ENCODE data around the gene MSANTD7.
"Not testable (repeated sequence)": the region's sequence is repeated elsewhere in the genome, so short reads cannot be mapped to it uniquely, and the experiment has no call there.

Gene MSANTD7

DNA sequence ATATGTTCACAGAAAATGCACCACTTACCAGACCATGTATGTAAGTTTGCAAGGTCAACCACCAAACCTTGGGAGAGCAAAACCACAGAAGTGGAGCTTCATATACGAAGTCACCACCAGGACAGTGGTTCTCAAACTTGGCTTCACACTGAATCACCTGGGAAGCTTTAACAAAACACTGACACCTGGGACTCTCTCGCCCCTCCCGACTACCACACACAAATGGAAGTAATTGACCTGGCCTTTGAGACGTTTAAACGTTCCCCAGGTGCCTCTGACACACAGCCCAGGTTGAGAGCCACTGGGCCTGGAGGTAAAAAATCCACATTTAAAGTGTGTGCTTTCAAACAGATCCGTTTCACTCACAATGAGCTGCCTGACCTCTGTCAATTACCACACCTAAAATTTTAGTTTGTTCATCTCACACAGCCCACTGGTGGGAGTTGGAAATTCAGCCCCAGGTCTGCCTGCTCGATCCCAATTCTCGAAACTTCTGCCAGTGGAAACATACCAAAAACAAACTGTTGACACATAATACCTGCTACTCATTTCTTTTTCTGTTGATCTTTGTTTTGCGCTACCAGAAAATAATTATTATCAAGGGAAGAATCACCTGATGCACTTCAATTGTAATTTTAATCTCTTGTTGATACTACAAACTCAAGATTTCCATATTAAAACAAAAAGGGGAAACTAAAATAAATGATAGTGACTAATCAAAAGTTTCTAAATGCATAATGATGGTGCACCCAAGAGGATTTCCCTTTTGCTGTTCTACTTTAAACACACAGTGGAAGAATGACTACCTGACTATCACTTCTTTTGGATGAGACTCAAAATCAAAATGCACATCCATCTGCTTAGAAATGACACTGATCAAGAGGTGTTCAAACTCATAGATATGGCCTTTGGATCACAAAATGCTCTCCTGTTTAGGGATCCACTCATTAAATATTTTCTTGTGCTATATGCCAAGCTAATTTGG, 26.8 kb upstream of the MSANTD7 start:
- in situ Hi-C loops (cut with MboI; ENCODE audit: low pct_unique_long_range_greater_than_20kb, low sequenced_read_pairs, unreplicated experiment) = no loop called here
- no peak for TF ChIP-seq CTCF (IDR thresholded peaks at IDR 0.05; ENCODE audit: extremely low read depth, insufficient read depth, missing control alignments)
- DNase-seq (ENCODE audit: low spot score) = no peak

- no peak for TF ChIP-seq CTCF (IDR thresholded peaks at IDR 0.05; ENCODE audit: extremely low read depth, insufficient read depth, missing control alignments)
- DNase-seq (ENCODE audit: low spot score) = no peak
- in situ Hi-C loops (cut with MboI; ENCODE audit: low pct_unique_long_range_greater_than_20kb, low sequenced_read_pairs, unreplicated experiment) = no loop called here
Measured at GRCh38 chr10:14812271-14812670, 25.8 kb upstream of the MSANTD7 start.

DNA sequence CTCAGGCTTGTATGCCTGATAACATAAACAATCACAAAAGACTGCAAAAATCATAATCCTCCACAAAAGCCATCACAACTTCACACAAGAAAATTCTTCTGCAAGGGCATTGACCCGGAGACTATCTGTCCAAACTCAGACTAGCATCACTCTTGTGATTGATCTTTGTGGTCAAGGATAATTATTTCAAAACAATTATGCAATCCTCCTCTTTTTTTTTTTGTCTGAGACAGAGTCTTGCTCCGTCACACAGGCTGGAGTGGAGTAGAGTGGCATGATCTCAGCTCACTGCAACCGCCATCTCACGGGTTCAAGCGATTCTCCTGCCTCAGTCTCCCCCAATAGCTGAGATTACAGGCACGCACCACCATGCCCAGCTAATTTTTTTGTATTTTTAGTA, 22.4 kb upstream of the MSANTD7 start:
- no peak for TF ChIP-seq CTCF (IDR thresholded peaks at IDR 0.05; ENCODE audit: extremely low read depth, insufficient read depth, missing control alignments)
- in situ Hi-C loops (cut with MboI; ENCODE audit: low pct_unique_long_range_greater_than_20kb, low sequenced_read_pairs, unreplicated experiment) = no loop called here

DNA sequence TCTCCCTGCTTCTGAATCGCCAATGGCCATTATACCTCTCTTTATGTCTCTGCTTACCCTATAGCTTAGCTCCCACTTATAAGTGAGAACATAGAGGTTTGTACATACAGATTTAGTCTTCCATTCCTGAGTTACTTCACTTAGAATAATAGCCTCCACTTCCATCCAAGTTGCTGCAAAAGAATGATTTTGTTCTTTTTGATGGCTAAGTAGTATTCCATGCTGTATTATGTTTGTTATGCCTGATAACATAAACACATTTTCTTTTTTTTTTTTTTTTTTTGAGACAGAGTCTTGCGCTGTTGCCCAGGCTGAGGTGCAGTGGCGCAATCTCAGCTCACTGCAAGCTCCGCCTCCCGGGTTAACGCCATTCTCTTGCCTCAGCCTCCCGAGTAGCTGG, 21.4 kb upstream of the MSANTD7 start:
- in situ Hi-C loops (cut with MboI; ENCODE audit: low pct_unique_long_range_greater_than_20kb, low sequenced_read_pairs, unreplicated experiment); DNase-seq (ENCODE audit: low spot score): not testable (repeated sequence)

More for the DNA sequence above, 22.4 kb upstream of the MSANTD7 start:
- no peak for DNase-seq (ENCODE audit: low spot score)

DNA sequence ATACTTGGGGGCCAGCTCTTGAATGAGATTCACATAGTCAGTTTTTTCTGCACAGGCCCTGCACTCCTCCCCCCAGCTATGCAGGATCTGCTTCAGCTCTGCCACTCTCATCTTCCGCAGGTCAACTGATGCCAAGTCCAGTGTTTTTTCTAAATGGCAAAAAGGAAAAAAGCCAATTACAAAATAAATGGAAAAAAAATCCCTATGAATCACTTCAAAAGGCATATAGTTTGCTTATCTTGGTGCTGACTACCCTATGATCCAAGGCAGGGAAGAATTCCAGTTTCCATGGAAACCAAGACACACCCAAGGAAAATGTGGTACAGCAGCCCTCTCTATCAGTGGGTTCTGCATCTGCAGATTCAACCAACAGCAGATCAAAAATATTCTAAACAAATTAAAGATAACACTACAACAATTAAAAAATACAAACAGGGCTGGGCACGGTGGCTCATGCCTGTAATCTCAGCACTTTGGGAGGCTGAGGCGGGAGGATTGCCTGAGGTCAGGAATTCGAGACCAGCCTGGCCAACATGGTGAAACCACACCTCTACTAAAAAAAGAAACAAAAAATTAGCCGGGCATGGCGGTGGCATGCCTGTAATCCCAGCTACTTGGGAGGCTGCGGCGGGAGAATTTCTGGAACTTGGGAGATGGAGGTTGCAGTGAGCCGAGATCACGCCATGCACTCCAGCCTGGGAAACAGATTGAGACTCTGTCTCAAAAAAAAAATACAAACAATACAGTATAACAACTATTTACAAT, 17.9 kb upstream of the MSANTD7 start:
- TF ChIP-seq CTCF (IDR thresholded peaks at IDR 0.05; ENCODE audit: extremely low read depth, insufficient read depth, missing control alignments) = no peak
- in situ Hi-C loops (cut with MboI; ENCODE audit: low pct_unique_long_range_greater_than_20kb, low sequenced_read_pairs, unreplicated experiment) = loop anchor here (10.0 kb wide), 1 partner anchor 285 kb away; no protein-coding TSS in a partner anchor
- DNase-seq (ENCODE audit: low spot score) = no peak

DNA sequence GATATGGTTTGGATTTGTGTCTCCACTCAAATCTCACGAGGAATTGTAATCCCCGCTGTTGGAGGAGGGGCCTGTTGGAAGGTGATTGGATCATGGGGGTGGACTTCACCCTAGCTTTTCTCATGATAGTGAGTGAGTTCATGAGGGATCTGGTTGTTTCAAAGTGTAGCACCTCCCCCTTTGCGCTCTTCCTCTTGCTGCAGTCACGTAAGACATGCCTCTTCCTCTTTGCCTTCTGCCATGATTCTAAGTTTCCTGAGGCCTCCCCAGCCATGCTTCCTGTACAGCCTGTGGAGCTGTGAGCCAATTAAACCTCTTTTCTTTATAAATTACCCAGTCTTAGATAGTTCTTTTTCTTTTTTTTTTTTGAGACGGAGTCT, 17.3 kb upstream of the MSANTD7 start:
- no peak for TF ChIP-seq CTCF (IDR thresholded peaks at IDR 0.05; ENCODE audit: extremely low read depth, insufficient read depth, missing control alignments)
- in situ Hi-C loops (cut with MboI; ENCODE audit: low pct_unique_long_range_greater_than_20kb, low sequenced_read_pairs, unreplicated experiment) = loop anchor here (10.0 kb wide), 1 partner anchor 286 kb away; no protein-coding TSS in a partner anchor
- DNase-seq (ENCODE audit: low spot score) = no peak

All from GM13977 (cell line).